GM15510 (cell line): ENCODE measurements around the gene MID1IP1.

Source experiments
- POLR2A ChIP-seq: IDR thresholded peaks from 3 replicates; pipeline ENCODE4 v1.6.1; 2011; ENCODE audit warnings: borderline replicate concordance; ENCODE audit not compliant: insufficient read length; ENCODE audit errors: extremely low read depth

MID1IP1 gene

GRCh38 chrX:38804682-38805431 lies 3.6 kb downstream of the MID1IP1 start:
- TF ChIP-seq POLR2A = no peak

GRCh38 chrX:38805432-38806389 lies 4.5 kb downstream of the MID1IP1 start:
- TF ChIP-seq POLR2A = peak; percentile 24

DNA sequence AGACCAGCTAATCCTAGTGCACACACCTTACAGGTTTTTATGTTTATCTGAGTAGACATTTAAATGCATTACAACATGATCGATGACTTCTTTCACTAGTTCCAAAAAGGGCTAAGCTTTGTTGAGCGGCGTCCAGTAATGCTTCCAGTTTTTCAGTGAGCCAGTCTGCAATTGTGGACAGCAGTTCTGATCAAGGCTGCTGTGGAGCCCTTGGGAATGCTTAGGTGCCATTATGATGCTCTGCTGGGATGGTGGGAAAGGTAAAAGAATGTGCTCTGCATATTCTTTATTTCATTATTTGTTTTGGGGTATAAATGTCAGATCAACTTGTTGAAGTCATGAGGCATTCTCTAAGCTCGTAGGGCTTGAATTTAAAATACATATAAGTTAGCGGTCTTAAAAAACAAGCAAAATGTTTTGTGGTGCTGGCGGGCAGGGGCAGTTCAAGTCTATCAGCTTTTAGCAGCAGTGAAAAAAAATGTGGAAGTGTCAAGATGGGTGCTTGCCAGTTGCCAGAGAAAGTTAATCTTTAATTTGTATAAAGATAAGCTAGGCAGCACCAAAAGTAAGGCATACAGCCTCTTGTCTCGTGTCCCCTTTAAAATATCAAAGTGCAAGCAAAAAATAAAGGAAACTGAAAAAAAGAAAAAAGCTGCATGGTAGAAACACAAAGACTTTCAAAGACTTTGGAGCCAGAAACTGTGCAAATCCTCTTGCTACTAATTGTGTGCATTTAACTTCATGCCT lies 5.8 kb downstream of the MID1IP1 start:
- no peak for TF ChIP-seq POLR2A

GRCh38 chrX:38807873-38808272 lies 6.6 kb downstream of the MID1IP1 start:
- TF ChIP-seq POLR2A = no peak

- TF ChIP-seq POLR2A = no peak
These were observed 10.4 kb downstream of the MID1IP1 start for GRCh38 chrX:38811515-38812243.

DNA sequence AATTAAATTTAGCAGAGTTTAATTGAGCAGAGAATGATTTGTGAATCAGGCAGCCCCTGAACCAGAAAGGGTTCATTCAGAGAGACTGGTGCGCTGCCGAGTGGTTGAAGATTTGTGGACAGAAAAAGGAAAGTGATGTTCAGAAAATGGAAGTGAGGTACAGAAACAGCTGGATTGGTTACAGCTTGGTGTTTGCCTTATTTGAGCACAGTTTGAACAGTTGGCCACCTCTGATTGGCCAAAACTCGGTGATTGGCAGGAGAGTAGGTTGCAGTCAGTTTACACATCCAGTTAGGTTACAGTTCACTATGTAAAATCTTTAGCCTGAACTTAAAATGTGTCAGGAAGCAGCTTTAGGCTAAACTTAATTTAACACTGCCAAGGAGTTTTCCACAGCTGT lies 14.9 kb downstream of the MID1IP1 start:
- no peak for TF ChIP-seq POLR2A

GRCh38 chrX:38817004-38817703 lies 15.9 kb downstream of the MID1IP1 start:
- TF ChIP-seq POLR2A = no peak

DNA sequence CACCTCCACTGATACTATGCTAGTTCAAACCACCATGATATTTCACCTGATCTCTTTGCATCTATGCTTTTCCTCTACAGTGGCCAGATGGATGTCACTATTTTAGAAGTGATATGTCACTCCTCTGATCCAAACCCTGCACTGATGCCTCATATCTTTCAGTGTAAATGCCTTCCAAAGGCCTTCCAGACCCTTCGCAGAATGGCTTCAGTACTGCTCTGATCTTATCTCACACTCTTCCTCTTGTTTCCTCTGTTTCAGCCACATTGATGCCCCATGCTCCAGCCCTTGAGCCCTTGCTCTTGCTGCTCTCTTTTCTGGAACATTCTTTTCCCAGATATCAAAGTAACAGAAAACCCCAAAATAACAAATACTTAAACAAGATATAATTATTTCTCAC lies 17.9 kb downstream of the MID1IP1 start:
- no peak for TF ChIP-seq POLR2A

DNA sequence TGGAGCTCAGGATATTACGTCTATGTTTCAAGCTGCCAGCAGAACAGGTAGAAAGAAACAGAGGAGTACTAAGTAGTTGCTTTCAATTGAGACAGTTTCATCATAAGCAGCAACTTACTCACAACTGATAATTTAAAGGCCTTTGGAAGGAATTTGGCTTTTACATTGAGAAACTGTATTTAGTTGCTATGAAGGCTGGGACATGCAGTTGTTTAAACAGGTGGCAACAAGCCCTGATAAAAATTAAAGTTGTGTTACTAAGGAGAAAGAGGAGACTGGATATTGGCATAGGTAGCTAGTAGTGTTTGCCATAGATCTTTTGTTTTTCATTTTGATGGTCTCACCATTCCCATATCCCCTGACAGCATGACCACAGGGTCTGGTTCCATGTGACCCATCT lies 18.4 kb downstream of the MID1IP1 start:
- TF ChIP-seq POLR2A = no peak

GRCh38 chrX:38820751-38821150 lies 19.5 kb downstream of the MID1IP1 start:
- TF ChIP-seq POLR2A = no peak

GRCh38 chrX:38824176-38824575 lies 22.9 kb downstream of the MID1IP1 start:
- TF ChIP-seq POLR2A = no peak

- no peak for TF ChIP-seq POLR2A
These were observed 30.7 kb downstream of the MID1IP1 start for GRCh38 chrX:38831949-38832348.

DNA sequence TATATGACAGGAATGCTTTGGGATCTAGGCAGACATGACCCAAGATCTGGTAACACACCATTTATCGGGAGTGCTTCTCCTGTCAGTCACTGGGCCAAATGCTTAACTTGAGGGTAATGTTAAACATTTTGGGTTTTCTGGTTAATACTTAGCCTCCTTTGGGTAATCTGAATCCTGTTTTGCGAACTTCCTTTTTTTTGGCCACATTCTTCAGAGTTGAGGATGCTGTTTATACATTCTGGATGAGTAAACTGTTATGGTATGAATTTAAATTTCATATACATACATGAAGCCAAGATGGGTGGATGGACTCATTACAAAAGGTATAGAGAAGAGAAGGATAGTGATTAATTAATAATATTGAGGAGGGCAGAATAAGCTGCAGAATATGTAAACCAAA lies 36.1 kb downstream of the MID1IP1 start:
- no peak for TF ChIP-seq POLR2A

- TF ChIP-seq POLR2A = no peak
These were observed 38.0 kb downstream of the MID1IP1 start for GRCh38 chrX:38839277-38839676.
